Superior temporal gyrus (tissue), 1 donor: ENCODE results near the gene HSFX2.
A peak's percentile ranks its signal among the peaks of the same experiment; 100 is the strongest.
"Not testable (repeated sequence)": the region's sequence is repeated elsewhere in the genome, so short reads cannot be mapped to it uniquely, and the experiment has no call there.

Experiments used
- DNase-seq: peaks from one replicate; pipeline ENCODE4 v3.0.0-alpha.2; 2016; ENCODE audit errors: extremely low spot score

The HSFX2 gene, protein sequence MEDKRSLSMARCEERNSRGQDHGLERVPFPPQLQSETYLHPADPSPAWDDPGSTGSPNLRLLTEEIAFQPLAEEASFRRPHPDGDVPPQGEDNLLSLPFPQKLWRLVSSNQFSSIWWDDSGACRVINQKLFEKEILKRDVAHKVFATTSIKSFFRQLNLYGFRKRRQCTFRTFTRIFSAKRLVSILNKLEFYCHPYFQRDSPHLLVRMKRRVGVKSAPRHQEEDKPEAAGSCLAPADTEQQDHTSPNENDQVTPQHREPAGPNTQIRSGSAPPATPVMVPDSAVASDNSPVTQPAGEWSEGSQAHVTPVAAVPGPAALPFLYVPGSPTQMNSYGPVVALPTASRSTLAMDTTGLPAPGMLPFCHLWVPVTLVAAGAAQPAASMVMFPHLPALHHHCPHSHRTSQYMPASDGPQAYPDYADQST

DNA sequence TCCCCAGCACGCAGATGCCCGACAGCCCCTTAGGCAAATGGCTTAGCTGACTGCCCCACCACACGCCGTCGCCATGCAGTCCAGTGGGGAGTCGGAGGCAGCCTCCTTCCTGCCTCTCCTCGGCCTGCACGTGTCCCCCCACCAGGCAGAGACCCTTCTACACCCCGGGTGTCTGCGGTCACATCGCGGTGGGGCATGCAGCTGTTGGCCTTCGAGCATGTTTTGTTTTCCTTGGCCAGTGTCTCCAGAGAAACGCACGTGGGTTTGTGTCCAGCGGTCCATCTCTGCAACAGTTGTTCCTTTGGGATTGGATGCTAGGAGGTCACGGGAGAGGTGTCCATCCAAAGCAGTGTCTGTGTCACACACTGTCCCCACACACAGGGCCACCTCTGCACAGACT lies at the start of gene HSFX2:
TSS of gene HSFX2 (minus strand) at position 101 of the 400 bp plus-strand sequence. CDS start 614 bp downstream, outside the sequence.
- not testable (repeated sequence) for DNase-seq

DNA sequence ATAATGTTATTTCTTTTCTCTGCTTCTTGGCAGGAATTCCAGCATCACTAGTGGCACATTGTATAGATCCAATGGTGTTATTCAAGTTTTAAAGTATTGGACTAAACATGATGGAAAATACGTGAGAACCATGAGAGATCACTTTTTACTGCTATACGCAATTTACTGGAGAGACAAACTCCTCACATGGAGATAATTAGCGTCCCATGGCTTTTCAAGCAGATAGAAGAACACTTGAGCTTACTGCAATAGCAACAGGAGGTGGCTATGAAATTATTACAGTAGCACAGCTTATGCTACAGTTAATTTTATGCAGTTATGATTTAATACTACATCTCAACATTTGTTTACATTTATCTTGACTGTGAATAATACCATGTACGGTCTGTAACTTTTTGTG lies 48.4 kb upstream of the HSFX2 start:
- DNase-seq: no peak

DNA sequence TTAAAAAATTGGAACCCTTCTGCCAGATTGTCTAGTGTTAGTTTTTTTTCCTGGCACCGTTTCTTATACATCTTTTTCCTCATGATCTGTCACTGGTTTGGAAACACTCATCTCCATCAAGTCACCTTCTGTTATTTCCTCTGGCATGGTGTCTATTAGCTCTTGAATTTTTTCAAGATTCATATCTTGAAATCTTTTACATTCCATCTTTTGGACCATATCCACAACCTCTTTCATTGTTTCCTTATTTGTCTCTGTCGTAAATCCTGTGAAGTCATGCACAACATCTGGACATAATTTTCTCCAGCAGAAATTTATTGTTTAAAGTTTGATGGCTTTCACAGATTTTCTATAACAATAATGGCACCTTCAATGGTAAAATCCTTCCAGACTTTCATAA lies 46.7 kb upstream of the HSFX2 start:
- DNase-seq: no peak

DNA sequence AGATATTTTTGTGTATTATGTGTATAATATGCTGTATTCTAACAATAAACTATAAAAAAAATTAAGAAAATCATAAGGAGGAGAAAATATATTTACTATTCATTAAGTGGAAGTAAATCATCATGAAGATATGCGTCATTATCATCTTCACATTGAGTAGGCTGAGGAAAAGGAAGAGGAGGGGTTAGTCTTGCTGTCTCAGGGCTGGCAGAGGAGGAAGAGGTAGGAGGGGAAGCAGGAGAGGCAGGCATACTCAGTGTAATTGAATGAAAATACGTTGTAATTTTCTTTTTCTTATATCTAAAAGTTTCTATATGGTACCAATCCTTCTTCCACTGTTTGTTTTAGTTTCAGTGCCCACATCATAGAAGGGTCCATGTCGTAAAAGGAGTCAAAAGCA lies 46.3 kb upstream of the HSFX2 start:
- DNase-seq: no peak

GRCh38 chrX:149639568-149639967 lies 44.5 kb upstream of the HSFX2 start:
- no peak for DNase-seq

- DNase-seq: no peak
Measured at GRCh38 chrX:149638860-149639259, 43.7 kb upstream of the HSFX2 start.

DNA sequence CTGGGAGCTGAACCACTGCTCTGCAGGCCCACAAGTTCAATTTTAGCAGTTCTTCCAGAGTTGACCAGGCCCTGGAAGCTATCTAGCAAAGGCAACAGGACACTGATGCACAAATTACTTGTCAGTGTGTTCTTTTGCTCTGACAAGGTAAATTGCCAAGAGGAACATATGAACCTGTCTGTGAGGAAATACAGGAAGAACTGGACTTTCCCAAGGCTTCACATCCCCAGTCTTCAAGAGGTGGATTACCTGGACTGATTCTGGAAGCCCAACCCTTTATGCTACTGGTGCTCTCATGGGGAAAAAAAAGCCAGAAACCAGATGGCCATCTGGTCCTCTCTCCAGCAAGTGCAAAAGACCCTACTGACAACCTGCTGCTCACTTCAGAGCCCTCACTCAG lies 38.4 kb upstream of the HSFX2 start:
- no peak for DNase-seq

DNA sequence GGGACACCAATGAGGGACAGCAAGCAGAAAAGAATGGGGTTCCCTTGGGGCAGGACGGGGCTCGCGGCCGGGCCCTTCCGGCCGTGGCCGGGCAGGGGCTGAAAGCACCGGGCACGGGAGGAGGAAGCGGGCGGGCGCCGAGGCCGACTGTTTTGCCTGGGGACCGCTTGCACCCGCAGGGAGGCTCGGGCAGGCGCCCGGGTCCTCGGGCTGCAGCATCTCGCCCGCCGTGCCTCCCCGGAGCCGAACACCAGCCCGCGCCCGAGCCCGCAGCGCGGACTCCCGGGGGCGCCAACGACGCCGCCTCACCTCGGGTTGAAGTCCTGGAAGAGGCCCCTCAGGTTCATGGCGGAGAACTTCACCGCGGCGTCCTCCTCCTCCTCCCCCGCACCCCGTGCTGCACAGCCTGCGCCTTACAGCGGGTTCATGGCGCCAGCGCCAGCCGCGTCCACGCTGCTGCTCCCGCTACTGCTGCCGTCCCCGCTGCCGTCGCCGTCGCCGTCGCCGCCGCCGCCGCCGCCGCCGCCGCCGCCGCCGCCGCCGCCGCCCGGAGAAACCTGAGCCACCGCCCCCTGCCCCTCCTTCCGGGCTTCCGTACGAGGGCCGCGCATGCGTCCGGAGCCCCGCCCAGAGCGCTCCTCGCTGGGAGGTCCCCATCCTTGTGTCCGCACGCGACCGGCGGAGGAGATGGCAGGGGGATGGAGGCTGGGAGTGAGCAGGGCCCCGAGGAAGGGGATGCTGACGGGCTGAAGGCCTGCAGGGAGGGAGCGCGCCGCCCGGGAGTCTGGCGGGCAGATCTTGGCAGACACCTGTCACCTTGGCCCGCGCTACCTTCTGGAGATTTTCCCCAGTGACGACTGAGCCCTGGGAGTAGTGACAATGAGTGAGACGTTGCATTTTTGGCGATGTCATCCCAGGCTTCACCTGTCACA lies 36.4 kb upstream of the HSFX2 start, which contains the start of gene TMEM185A:
TSS of gene TMEM185A (minus strand) at position 559 of the 932 bp plus-strand sequence. CDS start at position 347, 212 bp downstream.
- DNase-seq: peak; percentile 36

DNA sequence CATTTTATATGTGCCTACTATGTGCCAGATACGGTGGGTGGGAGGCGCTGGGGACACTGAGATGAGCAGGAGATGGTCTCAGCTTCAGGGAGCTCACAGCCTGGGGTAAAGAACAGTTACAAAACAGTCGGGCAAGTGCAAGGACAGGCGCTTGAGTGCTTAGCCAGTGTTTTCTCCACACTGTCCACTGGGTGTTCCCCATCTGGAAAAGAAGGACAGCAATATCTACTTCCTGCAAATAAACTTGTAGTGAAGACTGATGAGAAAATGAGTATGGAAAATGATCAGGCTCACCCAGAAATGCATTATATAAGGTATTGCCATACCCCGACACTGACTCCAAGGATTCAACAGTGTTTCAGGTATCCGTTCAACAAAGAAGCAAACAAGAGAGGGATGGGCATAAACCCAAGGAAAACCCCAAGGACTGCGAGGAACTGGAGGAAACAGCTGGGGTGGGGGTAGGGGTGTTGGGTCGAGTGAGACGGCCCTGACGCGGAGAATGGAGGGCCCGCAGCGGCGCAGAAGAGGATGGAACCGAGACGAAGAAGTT lies 35.6 kb upstream of the HSFX2 start:
- peak; percentile 10 for DNase-seq

- no peak for DNase-seq
Measured at GRCh38 chrX:149629730-149630387, 34.7 kb upstream of the HSFX2 start.

- no peak for DNase-seq
Measured at GRCh38 chrX:149628768-149629167, 33.7 kb upstream of the HSFX2 start.

GRCh38 chrX:149628280-149628679 lies 33.2 kb upstream of the HSFX2 start:
- DNase-seq: no peak

- not testable (repeated sequence) for DNase-seq
Measured at GRCh38 chrX:149626829-149627228, 31.7 kb upstream of the HSFX2 start.

DNA sequence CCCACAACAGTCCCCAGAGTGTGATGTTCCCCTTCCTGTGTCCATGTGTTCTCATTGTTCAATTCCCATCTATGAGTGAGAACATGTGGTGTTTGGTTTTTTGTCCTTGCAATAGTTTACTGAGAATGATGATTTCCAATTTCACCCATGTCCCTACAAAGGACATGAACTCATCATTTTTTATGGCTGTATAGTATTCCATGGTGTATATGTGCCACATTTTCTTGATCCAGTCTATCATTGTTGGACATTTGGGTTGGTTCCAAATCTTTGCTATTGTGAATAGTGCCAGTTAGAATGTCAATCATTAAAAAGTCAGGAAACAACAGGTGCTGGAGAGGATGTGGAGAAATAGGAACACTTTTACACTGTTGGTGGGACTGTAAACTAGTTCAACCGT lies 24.5 kb upstream of the HSFX2 start:
- not testable (repeated sequence) for DNase-seq

GRCh38 chrX:149618871-149619270 lies 23.8 kb upstream of the HSFX2 start:
- no peak for DNase-seq

GRCh38 chrX:149611623-149612175 lies 16.6 kb upstream of the HSFX2 start:
- DNase-seq: no peak

DNA sequence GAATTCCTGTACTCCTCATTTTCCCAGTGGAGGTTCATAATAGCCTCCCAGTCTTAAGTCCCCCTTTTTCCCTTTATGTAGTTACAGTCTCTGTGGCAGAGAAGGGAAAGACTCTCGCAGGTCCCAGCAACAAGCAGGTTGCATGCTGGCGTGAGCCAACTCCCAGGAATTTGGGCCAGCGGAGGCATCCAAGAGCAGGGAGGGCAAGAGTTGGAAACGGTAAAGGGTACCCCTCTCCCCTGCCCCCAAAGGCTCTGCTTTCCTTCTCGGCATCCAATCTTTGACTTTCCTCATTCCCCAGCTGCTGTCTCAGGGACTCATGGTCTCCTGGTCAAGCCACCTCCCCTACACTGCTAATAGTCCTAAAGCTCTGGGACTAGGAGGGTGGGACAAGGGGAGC lies 15.4 kb upstream of the HSFX2 start:
- DNase-seq: no peak

GRCh38 chrX:149607699-149608098 lies 12.6 kb upstream of the HSFX2 start:
- no peak for DNase-seq

DNA sequence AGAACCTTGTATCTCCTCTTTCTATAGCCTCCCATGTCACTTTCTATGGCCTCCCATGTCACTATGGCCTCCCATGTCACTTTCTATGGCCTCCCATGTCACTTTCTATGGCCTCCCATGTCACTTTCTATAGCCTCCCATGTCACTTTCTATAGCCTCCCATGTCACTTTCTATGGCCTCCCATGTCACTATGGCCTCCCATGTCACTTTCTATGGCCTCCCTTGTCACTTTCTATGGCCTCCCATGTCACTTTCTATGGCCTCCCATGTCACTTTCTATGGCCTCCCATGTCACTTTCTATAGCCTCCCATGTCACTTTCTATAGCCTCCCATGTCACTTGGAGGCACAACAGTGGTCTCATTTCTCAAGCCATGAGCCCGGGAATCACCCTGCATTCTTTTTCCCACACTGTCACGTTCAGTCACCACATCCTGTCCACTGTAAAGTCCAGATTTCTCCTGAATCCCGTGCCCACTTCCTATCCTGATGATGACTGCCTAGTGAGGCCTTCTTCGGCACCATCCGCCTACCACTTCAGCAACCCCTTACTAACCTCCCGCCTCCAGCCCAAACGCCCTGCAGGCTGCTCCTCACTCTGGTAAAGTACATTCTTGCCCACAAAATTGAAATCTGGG lies 10.3 kb upstream of the HSFX2 start:
- DNase-seq: not testable (repeated sequence)

- DNase-seq: not testable (repeated sequence)
Measured at GRCh38 chrX:149598603-149599002, 3.5 kb upstream of the HSFX2 start.

DNA sequence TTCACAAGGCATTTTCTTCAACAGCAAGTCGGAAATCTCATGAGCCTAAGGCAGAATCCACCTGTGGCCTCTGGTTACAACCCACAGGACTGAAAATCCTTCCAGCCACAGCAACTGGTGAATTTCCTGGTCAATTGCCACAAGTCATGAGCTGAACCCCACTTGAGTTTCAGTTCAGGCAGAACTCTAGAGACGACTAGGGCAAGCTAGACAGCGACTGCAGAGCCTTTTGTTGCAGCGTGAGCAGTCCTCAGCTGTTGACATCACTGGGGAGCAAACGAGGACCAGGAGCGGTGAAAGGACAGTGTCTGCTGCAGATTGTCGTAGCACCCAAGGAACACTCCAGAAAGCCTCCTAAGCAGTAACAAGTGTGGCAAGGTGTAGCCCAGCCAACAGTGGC lies 829 bp upstream of the HSFX2 start:
- not testable (repeated sequence) for DNase-seq
